SK-N-SH treated with all-trans-retinoic acid at 6 μM for 48 hours (cell line): ENCODE data around the gene ZNF385C.

Experiments
- ATAC-seq: fragments of 200-7000 bp; cut with Tn5 transposase; 3 replicates; pipeline ENCODE4 v1.9.1; 2020; ENCODE audit warnings: mild to moderate bottlenecking, moderate library complexity
- ARNTL ChIP-seq: fragments of 450-650 bp; formaldehyde crosslinking; IDR thresholded peaks from 2 replicates; pipeline ENCODE4 v1.5.0; 2020; ENCODE audit warnings: low read depth, mild to moderate bottlenecking, moderate library complexity, borderline replicate concordance
- CSDC2 ChIP-seq: fragments of 250-450 bp; sonication (Bioruptor Pico); IDR thresholded peaks from 2 replicates; pipeline ENCODE4 v1.5.0; 2020; ENCODE audit warnings: mild to moderate bottlenecking, moderate library complexity
- ESRRG ChIP-seq: fragments of 250-450 bp; sonication (Bioruptor Pico); IDR thresholded peaks from 2 replicates; pipeline ENCODE4 v1.6.1; 2021; ENCODE audit warnings: mild to moderate bottlenecking
- GLIS3 ChIP-seq: fragments of 250-450 bp; sonication (Bioruptor Pico); IDR thresholded peaks from 2 replicates; pipeline ENCODE4 v1.5.0; 2020; ENCODE audit warnings: mild to moderate bottlenecking, moderate library complexity
- ISL1 ChIP-seq: fragments of 250-450 bp; sonication (Bioruptor Pico); IDR thresholded peaks from 2 replicates; pipeline ENCODE4 v2.1.2; 2022; ENCODE audit warnings: mild to moderate bottlenecking, moderate library complexity
- OSR1 ChIP-seq: fragments of 250-450 bp; sonication (Bioruptor Pico); IDR thresholded peaks from 2 replicates; pipeline ENCODE4 v1.8.0; 2022; ENCODE audit warnings: moderate library complexity, mild to moderate bottlenecking, inconsistent platforms
- PPARA ChIP-seq: fragments of 250-450 bp; sonication (Bioruptor Pico); IDR thresholded peaks from 2 replicates; pipeline ENCODE4 v1.5.0; 2020; ENCODE audit warnings: mild to moderate bottlenecking, borderline replicate concordance
- TCF4 ChIP-seq: fragments of 250-450 bp; sonication (Bioruptor Pico); IDR thresholded peaks from 2 replicates; pipeline ENCODE4 v1.8.0; 2021; ENCODE audit warnings: mild to moderate bottlenecking, moderate library complexity, borderline replicate concordance
- TOX ChIP-seq: fragments of 250-450 bp; sonication (Bioruptor Pico); IDR thresholded peaks from 2 replicates; pipeline ENCODE4 v1.8.0; 2021; ENCODE audit warnings: mild to moderate bottlenecking, moderate library complexity, borderline replicate concordance
- ZC3H10 ChIP-seq: fragments of 250-450 bp; sonication (Bioruptor Pico); IDR thresholded peaks from 2 replicates; pipeline ENCODE4 v1.5.1; 2021; ENCODE audit warnings: mild to moderate bottlenecking, moderate library complexity
- ZFP3 ChIP-seq: fragments of 250-450 bp; sonication (Bioruptor Pico); IDR thresholded peaks from 2 replicates; pipeline ENCODE4 v1.5.0; 2020; ENCODE audit warnings: mild to moderate bottlenecking, moderate library complexity
- ZNF565 ChIP-seq: fragments of 450-650 bp; formaldehyde crosslinking; conservative IDR thresholded peaks from 2 replicates; pipeline ENCODE4 v1.5.0; 2020; ENCODE audit warnings: low read depth, mild to moderate bottlenecking, moderate library complexity
- ZNF8 ChIP-seq: fragments of 450-650 bp; formaldehyde crosslinking; IDR thresholded peaks from 2 replicates; pipeline ENCODE4 v1.5.0; 2020; ENCODE audit warnings: mild to moderate bottlenecking, moderate library complexity
- TF ChIP-seq, protein P1 (sequence below): fragments of 250-450 bp; sonication (Bioruptor Pico); IDR thresholded peaks from 2 replicates; pipeline ENCODE4 v1.5.1; 2020; ENCODE audit warnings: low read depth, mild to moderate bottlenecking, moderate library complexity
- TF ChIP-seq, protein P2 (sequence below): fragments of 250-450 bp; sonication (Bioruptor Pico); IDR thresholded peaks from 2 replicates; pipeline ENCODE4 v1.5.0; 2020; ENCODE audit warnings: mild to moderate bottlenecking, moderate library complexity
- TF ChIP-seq, protein P3 (sequence below): fragments of 250-450 bp; sonication (Bioruptor Pico); IDR thresholded peaks from 2 replicates; pipeline ENCODE4 v1.5.1; 2021; ENCODE audit warnings: mild to moderate bottlenecking, moderate library complexity
- TF ChIP-seq, protein P4 (sequence below): fragments of 250-450 bp; sonication (Bioruptor Pico); IDR thresholded peaks from 2 replicates; pipeline ENCODE4 v1.8.0; 2021; ENCODE audit warnings: low read depth, mild to moderate bottlenecking, moderate library complexity, borderline replicate concordance
- TF ChIP-seq, protein P5 (sequence below): fragments of 250-450 bp; sonication (Bioruptor Pico); IDR thresholded peaks from 2 replicates; pipeline ENCODE4 v1.8.0; 2020; ENCODE audit warnings: mild to moderate bottlenecking, moderate library complexity, borderline replicate concordance

Gene ZNF385C

DNA sequence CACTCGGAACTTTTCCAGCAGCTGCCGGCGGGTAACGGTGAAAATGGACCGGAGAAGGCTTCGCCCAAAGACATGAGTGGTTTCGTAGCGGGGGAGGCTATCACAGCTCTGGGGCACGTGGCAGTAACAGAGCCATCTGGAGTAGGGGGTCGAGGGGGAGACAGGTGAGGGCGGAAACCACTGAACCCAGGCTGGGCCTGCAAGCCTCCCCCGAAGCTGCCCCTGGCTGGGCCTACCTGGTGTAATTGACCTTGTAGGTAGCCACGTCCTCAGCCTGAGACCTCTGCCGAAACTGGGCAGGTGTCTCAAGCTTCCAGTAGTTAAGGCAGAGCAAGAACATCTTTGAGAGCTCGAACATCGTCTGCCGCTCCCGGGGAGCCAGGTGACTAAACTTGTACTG is 21.0 kb upstream of the ZNF385C start:
- no peak for ATAC-seq
- no peak for TF ChIP-seq ZNF8 (CRISPR knock-in tag)
- TF ChIP-seq ARNTL (CRISPR knock-in tag), result no peak
- no peak for TF ChIP-seq ISL1 (CRISPR knock-in tag)
- TF ChIP-seq TCF4, result no peak

DNA sequence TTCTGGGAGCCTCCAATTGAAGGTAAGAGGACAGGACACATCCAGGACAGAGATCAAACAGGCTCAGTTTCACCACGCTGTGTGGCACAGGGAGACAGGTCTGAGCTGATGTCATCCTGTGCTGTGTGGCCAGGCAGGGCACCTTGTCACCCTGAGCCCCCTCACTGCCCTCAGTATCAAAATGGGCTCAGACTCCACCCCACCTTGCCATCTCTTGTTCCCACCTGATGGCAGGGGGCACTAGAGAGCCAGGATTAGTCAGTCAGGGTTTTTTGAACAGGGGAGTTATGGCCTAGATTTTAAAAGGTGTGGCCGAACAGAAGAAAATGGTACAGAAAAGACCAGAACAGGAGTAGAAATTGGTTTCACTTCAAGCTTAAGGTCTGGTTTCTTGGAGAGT is 20.3 kb upstream of the ZNF385C start:
- TF ChIP-seq GLIS3 (no peak), PPARA (CRISPR knock-in tag) (no peak), ESRRG (no peak), ISL1 (CRISPR knock-in tag) (no peak), ZC3H10 (CRISPR knock-in tag) (no peak), ZFP3 (CRISPR knock-in tag) (no peak), ZNF8 (CRISPR knock-in tag) (no peak), ZNF565 (CRISPR knock-in tag) (no peak), CSDC2 (CRISPR knock-in tag) (no peak), OSR1 (CRISPR knock-in tag) (no peak)
- TF ChIP-seq, protein P1, sequence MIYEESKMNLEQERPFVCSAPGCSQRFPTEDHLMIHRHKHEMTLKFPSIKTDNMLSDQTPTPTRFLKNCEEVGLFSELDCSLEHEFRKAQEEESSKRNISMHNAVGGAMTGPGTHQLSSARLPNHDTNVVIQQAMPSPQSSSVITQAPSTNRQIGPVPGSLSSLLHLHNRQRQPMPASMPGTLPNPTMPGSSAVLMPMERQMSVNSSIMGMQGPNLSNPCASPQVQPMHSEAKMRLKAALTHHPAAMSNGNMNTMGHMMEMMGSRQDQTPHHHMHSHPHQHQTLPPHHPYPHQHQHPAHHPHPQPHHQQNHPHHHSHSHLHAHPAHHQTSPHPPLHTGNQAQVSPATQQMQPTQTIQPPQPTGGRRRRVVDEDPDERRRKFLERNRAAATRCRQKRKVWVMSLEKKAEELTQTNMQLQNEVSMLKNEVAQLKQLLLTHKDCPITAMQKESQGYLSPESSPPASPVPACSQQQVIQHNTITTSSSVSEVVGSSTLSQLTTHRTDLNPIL (CRISPR knock-in tag), result no peak
- TF ChIP-seq, protein P2, sequence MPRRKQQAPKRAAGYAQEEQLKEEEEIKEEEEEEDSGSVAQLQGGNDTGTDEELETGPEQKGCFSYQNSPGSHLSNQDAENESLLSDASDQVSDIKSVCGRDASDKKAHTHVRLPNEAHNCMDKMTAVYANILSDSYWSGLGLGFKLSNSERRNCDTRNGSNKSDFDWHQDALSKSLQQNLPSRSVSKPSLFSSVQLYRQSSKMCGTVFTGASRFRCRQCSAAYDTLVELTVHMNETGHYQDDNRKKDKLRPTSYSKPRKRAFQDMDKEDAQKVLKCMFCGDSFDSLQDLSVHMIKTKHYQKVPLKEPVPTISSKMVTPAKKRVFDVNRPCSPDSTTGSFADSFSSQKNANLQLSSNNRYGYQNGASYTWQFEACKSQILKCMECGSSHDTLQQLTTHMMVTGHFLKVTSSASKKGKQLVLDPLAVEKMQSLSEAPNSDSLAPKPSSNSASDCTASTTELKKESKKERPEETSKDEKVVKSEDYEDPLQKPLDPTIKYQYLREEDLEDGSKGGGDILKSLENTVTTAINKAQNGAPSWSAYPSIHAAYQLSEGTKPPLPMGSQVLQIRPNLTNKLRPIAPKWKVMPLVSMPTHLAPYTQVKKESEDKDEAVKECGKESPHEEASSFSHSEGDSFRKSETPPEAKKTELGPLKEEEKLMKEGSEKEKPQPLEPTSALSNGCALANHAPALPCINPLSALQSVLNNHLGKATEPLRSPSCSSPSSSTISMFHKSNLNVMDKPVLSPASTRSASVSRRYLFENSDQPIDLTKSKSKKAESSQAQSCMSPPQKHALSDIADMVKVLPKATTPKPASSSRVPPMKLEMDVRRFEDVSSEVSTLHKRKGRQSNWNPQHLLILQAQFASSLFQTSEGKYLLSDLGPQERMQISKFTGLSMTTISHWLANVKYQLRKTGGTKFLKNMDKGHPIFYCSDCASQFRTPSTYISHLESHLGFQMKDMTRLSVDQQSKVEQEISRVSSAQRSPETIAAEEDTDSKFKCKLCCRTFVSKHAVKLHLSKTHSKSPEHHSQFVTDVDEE (CRISPR knock-in tag), result no peak
- TF ChIP-seq, protein P3, sequence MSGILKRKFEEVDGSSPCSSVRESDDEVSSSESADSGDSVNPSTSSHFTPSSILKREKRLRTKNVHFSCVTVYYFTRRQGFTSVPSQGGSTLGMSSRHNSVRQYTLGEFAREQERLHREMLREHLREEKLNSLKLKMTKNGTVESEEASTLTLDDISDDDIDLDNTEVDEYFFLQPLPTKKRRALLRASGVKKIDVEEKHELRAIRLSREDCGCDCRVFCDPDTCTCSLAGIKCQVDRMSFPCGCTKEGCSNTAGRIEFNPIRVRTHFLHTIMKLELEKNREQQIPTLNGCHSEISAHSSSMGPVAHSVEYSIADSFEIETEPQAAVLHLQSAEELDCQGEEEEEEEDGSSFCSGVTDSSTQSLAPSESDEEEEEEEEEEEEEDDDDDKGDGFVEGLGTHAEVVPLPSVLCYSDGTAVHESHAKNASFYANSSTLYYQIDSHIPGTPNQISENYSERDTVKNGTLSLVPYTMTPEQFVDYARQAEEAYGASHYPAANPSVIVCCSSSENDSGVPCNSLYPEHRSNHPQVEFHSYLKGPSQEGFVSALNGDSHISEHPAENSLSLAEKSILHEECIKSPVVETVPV, result no peak
- TF ChIP-seq, protein P4, sequence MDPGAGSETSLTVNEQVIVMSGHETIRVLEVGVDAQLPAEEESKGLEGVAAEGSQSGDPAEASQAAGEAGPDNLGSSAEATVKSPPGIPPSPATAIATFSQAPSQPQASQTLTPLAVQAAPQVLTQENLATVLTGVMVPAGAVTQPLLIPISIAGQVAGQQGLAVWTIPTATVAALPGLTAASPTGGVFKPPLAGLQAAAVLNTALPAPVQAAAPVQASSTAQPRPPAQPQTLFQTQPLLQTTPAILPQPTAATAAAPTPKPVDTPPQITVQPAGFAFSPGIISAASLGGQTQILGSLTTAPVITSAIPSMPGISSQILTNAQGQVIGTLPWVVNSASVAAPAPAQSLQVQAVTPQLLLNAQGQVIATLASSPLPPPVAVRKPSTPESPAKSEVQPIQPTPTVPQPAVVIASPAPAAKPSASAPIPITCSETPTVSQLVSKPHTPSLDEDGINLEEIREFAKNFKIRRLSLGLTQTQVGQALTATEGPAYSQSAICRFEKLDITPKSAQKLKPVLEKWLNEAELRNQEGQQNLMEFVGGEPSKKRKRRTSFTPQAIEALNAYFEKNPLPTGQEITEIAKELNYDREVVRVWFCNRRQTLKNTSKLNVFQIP (CRISPR knock-in tag), result no peak
- TF ChIP-seq, protein P5, sequence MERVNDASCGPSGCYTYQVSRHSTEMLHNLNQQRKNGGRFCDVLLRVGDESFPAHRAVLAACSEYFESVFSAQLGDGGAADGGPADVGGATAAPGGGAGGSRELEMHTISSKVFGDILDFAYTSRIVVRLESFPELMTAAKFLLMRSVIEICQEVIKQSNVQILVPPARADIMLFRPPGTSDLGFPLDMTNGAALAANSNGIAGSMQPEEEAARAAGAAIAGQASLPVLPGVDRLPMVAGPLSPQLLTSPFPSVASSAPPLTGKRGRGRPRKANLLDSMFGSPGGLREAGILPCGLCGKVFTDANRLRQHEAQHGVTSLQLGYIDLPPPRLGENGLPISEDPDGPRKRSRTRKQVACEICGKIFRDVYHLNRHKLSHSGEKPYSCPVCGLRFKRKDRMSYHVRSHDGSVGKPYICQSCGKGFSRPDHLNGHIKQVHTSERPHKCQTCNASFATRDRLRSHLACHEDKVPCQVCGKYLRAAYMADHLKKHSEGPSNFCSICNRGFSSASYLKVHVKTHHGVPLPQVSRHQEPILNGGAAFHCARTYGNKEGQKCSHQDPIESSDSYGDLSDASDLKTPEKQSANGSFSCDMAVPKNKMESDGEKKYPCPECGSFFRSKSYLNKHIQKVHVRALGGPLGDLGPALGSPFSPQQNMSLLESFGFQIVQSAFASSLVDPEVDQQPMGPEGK (CRISPR knock-in tag), result no peak
- ATAC-seq, result no peak

DNA sequence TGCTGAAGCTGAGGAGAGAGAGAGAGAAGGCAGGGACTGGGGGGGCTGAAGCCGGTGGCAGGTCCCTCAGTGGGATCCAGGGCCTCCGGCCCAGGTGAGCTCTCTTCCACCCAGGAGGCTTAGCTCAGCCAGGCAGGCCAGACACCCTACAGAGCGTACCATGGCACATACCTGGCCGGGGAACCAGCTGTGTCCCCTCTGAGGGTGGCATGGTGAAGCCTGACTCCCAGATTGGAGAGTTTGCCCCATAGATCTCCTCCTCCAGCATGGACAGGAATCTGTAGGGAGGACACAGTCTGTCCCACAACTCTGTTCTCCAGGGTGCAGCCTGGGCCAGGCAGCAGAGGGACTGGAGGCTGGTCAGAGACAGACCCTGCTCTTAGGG is 19.8 kb upstream of the ZNF385C start:
- ATAC-seq, result no peak
- no peak for TF ChIP-seq OSR1 (CRISPR knock-in tag)
- TF ChIP-seq TOX, result no peak
- no peak for TF ChIP-seq GLIS3
- TF ChIP-seq, protein P4 (CRISPR knock-in tag), result no peak
- TF ChIP-seq, protein P1 (CRISPR knock-in tag), result no peak
- TF ChIP-seq, protein P2 (CRISPR knock-in tag), result no peak
- no peak for TF ChIP-seq ZNF8 (CRISPR knock-in tag)
- no peak for TF ChIP-seq ZNF565 (CRISPR knock-in tag)
